IMR-90 (cell line): ENCODE data around the gene WBP1. TPM values are rescaled to one million over a fixed set of nuclear protein-coding genes. Genes with fewer than 3 reads are reported as not detected.
"Not testable (repeated sequence)": the region's sequence is repeated elsewhere in the genome, so short reads cannot be mapped to it uniquely, and the experiment has no call there.

ENCODE experiments used
- ATAC-seq: fragments of 200-7000 bp; cut with Tn5 transposase; 2 replicates; pipeline ENCODE4 v1.9.1; 2020; ENCODE audit warnings: low read depth, mild to moderate bottlenecking, moderate library complexity
- BruUV-seq: library from RNA; stranded (reverse); fragments of 400-500 nt; replicated peaks from 2 replicates; lab custom pipeline; 2021; lab: Mats Ljungman, UMichigan
- CTCF ChIA-PET: fragments of 300-600 bp; formaldehyde crosslinking; extraction: SDS; loops from one replicate; lab custom pipeline; 2021; ENCODE audit warnings: antibody characterized with exemption; lab: Yijun Ruan, JAX
- POLR2A ChIA-PET: fragments of 300-600 bp; sonication (Branson Sonifier 250); formaldehyde crosslinking; loops from one replicate; lab custom pipeline; 2022; ENCODE audit warnings: antibody characterized with exemption; ENCODE audit not compliant: unreplicated experiment; lab: Charles Lee
- DNase-seq: peaks from one replicate; pipeline ENCODE4 v3.0.0; 2013
- H2AFZ ChIP-seq: replicated peaks from 2 replicates; pipeline ENCODE3; 2013; ENCODE audit warnings: low read length, mild to moderate bottlenecking; ENCODE audit not compliant: poor library complexity
- H2AK5ac ChIP-seq: 2 replicates; pipeline ENCODE4 v1.6.1; 2013; ENCODE audit warnings: low read depth, low read length, inconsistent platforms
- H2AK9ac ChIP-seq: replicated peaks from 2 replicates; pipeline ENCODE3; 2013; ENCODE audit warnings: mild to moderate bottlenecking, low read depth, low read length, moderate library complexity; ENCODE audit not compliant: poor library complexity
- H2BK120ac ChIP-seq: 2 replicates; pipeline ENCODE4 v1.6.1; 2013; ENCODE audit warnings: low read depth, low read length, inconsistent platforms
- H2BK15ac ChIP-seq: 3 replicates; pipeline ENCODE4 v1.6.1; 2013; ENCODE audit warnings: low read depth, low read length, inconsistent platforms
- H2BK20ac ChIP-seq: 2 replicates; pipeline ENCODE4 v1.6.1; 2013; ENCODE audit warnings: low read depth, mild to moderate bottlenecking, inconsistent platforms, low read length, moderate library complexity
- H2BK5ac ChIP-seq: 2 replicates; pipeline ENCODE4 v1.6.1; 2013; ENCODE audit warnings: mild to moderate bottlenecking, low read depth, low read length, inconsistent platforms; ENCODE audit not compliant: poor library complexity, severe bottlenecking
- H3K14ac ChIP-seq: replicated peaks from 2 replicates; pipeline ENCODE4 v1.6.1; 2013; ENCODE audit warnings: low read depth, low read length, inconsistent platforms
- H3K18ac ChIP-seq: 2 replicates; pipeline ENCODE4 v1.6.1; 2013; ENCODE audit warnings: low read depth, low read length, control low read depth
- H3K23ac ChIP-seq: 2 replicates; pipeline ENCODE4 v1.6.1; 2013; ENCODE audit warnings: low read depth, low read length, inconsistent platforms
- H3K27ac ChIP-seq: 2 replicates; pipeline ENCODE4 v1.5.1; 2013; ENCODE audit warnings: mild to moderate bottlenecking, control low read depth, low read length; ENCODE audit not compliant: insufficient read depth
- H3K27me3 ChIP-seq: 2 replicates; pipeline ENCODE4 v1.6.1; 2013; ENCODE audit warnings: low read length; ENCODE audit not compliant: control insufficient read depth, insufficient read depth
- H3K36me3 ChIP-seq: 2 replicates; pipeline ENCODE4 v1.6.1; 2013; ENCODE audit warnings: low read length, mixed read lengths; ENCODE audit not compliant: control insufficient read depth, insufficient read depth
- H3K4ac ChIP-seq: 2 replicates; pipeline ENCODE4 v1.6.1; 2013; ENCODE audit warnings: low read depth, low read length, inconsistent platforms
- H3K4me1 ChIP-seq: 2 replicates; pipeline ENCODE4 v1.6.1; 2013; ENCODE audit warnings: low read length, mixed read lengths; ENCODE audit not compliant: control insufficient read depth, insufficient read depth
- H3K4me2 ChIP-seq: 2 replicates; pipeline ENCODE4 v1.6.1; 2013; ENCODE audit warnings: low read depth, mild to moderate bottlenecking, control low read depth, low read length, moderate library complexity
- H3K4me3 ChIP-seq: 2 replicates; pipeline ENCODE4 v1.5.1; 2013; ENCODE audit warnings: low read depth, mild to moderate bottlenecking, control low read depth, low read length, moderate library complexity; ENCODE audit not compliant: insufficient read depth
- H3K56ac ChIP-seq: 2 replicates; pipeline ENCODE4 v1.6.1; 2013; ENCODE audit warnings: low read length, inconsistent platforms; ENCODE audit not compliant: insufficient read depth; ENCODE audit errors: extremely low read depth
- H3K79me1 ChIP-seq, 2 experiments: 2 replicates each; pipeline ENCODE4 v1.6.1; 2013; ENCODE audit warnings: low read length in 2 of 2, inconsistent platforms in 1 of 2, low read depth in 1 of 2
- H3K9ac ChIP-seq: 2 replicates; pipeline ENCODE4 v1.6.1; 2013; ENCODE audit warnings: low read depth, low read length, control low read depth
- H3K9me1 ChIP-seq: 2 replicates; pipeline ENCODE4 v1.6.1; 2013; ENCODE audit warnings: low read length, inconsistent platforms; ENCODE audit not compliant: insufficient read depth
- H3K9me3 ChIP-seq: 2 replicates; pipeline ENCODE4 v1.6.1; 2013; ENCODE audit warnings: low read length; ENCODE audit not compliant: control insufficient read depth, insufficient read depth
- H4K20me1 ChIP-seq: 2 replicates; pipeline ENCODE4 v1.6.1; 2013; ENCODE audit warnings: low read length, inconsistent platforms; ENCODE audit not compliant: insufficient read depth
- H4K5ac ChIP-seq: 2 replicates; pipeline ENCODE4 v1.6.1; 2013; ENCODE audit warnings: mild to moderate bottlenecking, low read depth, low read length, control low read depth
- H4K8ac ChIP-seq, 2 experiments: 2 replicates each; pipeline ENCODE4 v1.6.1; 2013; ENCODE audit warnings: low read depth in 2 of 2, low read length in 2 of 2, control low read depth in 1 of 2, inconsistent platforms in 1 of 2
- H4K91ac ChIP-seq: 2 replicates; pipeline ENCODE4 v1.6.1; 2013; ENCODE audit warnings: low read depth, low read length, inconsistent platforms; ENCODE audit not compliant: insufficient read depth
- WGBS, 2 experiments: methylation state at CpG; one replicate each; pipeline versions ENCODE4 v1.1.5 to v1.1.7; 2013; ENCODE audit warnings: missing lambda C conversion rate in 2 of 2; ENCODE audit not compliant: insufficient read length in 1 of 2; ENCODE audit errors: extremely low coverage in 2 of 2; 5-methylcytosine and 5-hydroxymethylcytosine counted together
- dilution Hi-C: fragments of 300-500 bp; cut with HindIII; formaldehyde crosslinking; loops from one replicate; pipeline ENCODE4 v1.14.3; 2018; ENCODE audit warnings: low sequenced_read_pairs; ENCODE audit not compliant: unreplicated experiment
- in situ Hi-C: fragments of 300-500 bp; cut with MboI; formaldehyde crosslinking; loops from 3 replicates; pipeline ENCODE4 v1.14.3; 2019; ENCODE audit warnings: low sequenced_read_pairs, inconsistent platforms, mixed read lengths
- intact Hi-C: fragments of 100-400 bp; cut with micrococcal nuclease; formaldehyde crosslinking; loops from 2 replicates; pipeline ENCODE4 v1.10.0; 2022
- polyA plus RNA-seq, 3 experiments: library from polyadenylated mRNA; depleted of rRNA; stranded (reverse); fragments of >200 nt; gene quantifications; 2 replicates each; pipeline ENCODE4 v1.2.3, GENCODE V29; 2012; ENCODE audit warnings: low replicate concordance in 1 of 3
- total RNA-seq: library from RNA; depleted of rRNA; stranded (reverse); fragments of >200 nt; gene quantifications from 2 replicates; pipeline ENCODE4 v1.2.3, GENCODE V29; 2012

The WBP1 gene
- total and polyA plus RNA-seq, 2 of the 4 experiments (the other 2 are of a cell fraction): 22.9 to 78.5 TPM

GRCh38 chr2:74420443-74421103 is 37.7 kb upstream of the WBP1 start:
- 75% methylated on average over 3 of the region's 19 CpGs; no CpG with 5 or more reads in 1 of the 2 experiments for WGBS, 2 experiments
- H2AK5ac ChIP-seq, H2BK5ac ChIP-seq, H3K9me3 ChIP-seq, H2BK15ac ChIP-seq, H3K4me2 ChIP-seq, H2AK9ac ChIP-seq, H3K4ac ChIP-seq, H3K9me1 ChIP-seq, POLR2A ChIA-PET, H3K27ac ChIP-seq, H3K4me3 ChIP-seq, H4K20me1 ChIP-seq, H3K56ac ChIP-seq, H3K27me3 ChIP-seq, in situ Hi-C loops, DNase-seq, H3K23ac ChIP-seq, H3K4me1 ChIP-seq, H2BK20ac ChIP-seq, H2AFZ ChIP-seq, H4K5ac ChIP-seq, intact Hi-C loops, H3K9ac ChIP-seq, H3K18ac ChIP-seq, ATAC-seq, H2BK120ac ChIP-seq, H4K91ac ChIP-seq, H3K79me1 ChIP-seq, dilution Hi-C loops, H3K14ac ChIP-seq, H3K36me3 ChIP-seq, BruUV-seq: not testable (repeated sequence)
- peak overlapping the region in 1 of 2 experiments; percentile 75; a peak in 1 of 4 replicates for H4K8ac ChIP-seq
- CTCF ChIA-PET: interaction anchor here (0.7 kb wide), 1 partner anchor 110 kb away, joined by 3 read pairs; no protein-coding TSS in a partner anchor
